ENCODE data around the gene NCEH1. TPM values are rescaled to one million over a fixed set of nuclear protein-coding genes. Genes with fewer than 3 reads are reported as not detected.

The NCEH1 gene
- total and polyA plus RNA-seq, 2 experiments from 2014 or later, result 1.8 to 4.9 TPM

DNA sequence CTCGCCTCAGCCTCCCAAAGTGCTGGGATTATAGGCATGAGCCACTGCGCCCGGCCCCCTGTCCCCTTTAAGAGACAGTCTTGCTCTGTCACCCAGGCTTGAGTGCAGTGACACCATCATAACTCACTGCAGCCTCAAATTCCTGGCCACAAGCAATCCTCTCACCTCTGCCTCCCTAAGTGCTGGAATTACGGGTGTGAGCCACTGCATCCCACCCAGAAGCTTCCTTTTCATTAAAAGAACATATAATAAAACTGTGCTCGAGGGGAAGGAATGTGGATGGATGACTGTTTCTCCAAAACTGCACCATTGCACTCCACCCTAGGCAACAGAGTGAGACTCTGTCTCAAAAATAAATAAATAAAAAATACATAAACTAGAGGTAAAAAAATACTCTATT lies 70.1 kb downstream of the NCEH1 start (continued):
- TF ChIP-seq, protein P1, sequence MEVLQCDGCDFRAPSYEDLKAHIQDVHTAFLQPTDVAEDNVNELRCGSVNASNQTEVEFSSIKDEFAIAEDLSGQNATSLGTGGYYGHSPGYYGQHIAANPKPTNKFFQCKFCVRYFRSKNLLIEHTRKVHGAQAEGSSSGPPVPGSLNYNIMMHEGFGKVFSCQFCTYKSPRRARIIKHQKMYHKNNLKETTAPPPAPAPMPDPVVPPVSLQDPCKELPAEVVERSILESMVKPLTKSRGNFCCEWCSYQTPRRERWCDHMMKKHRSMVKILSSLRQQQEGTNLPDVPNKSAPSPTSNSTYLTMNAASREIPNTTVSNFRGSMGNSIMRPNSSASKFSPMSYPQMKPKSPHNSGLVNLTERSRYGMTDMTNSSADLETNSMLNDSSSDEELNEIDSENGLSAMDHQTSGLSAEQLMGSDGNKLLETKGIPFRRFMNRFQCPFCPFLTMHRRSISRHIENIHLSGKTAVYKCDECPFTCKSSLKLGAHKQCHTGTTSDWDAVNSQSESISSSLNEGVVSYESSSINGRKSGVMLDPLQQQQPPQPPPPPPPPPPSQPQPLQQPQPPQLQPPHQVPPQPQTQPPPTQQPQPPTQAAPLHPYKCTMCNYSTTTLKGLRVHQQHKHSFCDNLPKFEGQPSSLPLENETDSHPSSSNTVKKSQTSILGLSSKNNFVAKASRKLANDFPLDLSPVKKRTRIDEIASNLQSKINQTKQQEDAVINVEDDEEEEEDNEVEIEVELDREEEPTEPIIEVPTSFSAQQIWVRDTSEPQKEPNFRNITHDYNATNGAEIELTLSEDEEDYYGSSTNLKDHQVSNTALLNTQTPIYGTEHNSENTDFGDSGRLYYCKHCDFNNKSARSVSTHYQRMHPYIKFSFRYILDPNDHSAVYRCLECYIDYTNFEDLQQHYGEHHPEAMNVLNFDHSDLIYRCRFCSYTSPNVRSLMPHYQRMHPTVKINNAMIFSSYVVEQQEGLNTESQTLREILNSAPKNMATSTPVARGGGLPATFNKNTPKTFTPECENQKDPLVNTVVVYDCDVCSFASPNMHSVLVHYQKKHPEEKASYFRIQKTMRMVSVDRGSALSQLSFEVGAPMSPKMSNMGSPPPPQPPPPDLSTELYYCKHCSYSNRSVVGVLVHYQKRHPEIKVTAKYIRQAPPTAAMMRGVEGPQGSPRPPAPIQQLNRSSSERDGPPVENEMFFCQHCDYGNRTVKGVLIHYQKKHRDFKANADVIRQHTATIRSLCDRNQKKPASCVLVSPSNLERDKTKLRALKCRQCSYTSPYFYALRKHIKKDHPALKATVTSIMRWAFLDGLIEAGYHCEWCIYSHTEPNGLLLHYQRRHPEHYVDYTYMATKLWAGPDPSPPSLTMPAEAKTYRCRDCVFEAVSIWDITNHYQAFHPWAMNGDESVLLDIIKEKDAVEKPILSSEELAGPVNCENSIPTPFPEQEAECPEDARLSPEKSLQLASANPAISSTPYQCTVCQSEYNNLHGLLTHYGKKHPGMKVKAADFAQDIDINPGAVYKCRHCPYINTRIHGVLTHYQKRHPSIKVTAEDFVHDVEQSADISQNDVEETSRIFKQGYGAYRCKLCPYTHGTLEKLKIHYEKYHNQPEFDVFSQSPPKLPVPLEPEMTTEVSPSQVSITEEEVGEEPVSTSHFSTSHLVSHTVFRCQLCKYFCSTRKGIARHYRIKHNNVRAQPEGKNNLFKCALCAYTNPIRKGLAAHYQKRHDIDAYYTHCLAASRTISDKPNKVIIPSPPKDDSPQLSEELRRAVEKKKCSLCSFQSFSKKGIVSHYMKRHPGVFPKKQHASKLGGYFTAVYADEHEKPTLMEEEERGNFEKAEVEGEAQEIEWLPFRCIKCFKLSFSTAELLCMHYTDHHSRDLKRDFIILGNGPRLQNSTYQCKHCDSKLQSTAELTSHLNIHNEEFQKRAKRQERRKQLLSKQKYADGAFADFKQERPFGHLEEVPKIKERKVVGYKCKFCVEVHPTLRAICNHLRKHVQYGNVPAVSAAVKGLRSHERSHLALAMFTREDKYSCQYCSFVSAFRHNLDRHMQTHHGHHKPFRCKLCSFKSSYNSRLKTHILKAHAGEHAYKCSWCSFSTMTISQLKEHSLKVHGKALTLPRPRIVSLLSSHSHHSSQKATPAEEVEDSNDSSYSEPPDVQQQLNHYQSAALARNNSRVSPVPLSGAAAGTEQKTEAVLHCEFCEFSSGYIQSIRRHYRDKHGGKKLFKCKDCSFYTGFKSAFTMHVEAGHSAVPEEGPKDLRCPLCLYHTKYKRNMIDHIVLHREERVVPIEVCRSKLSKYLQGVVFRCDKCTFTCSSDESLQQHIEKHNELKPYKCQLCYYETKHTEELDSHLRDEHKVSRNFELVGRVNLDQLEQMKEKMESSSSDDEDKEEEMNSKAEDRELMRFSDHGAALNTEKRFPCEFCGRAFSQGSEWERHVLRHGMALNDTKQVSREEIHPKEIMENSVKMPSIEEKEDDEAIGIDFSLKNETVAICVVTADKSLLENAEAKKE (CRISPR knock-in tag; IDR thresholded peaks at IDR 0.05), result no peak
- TF ChIP-seq, protein P2, sequence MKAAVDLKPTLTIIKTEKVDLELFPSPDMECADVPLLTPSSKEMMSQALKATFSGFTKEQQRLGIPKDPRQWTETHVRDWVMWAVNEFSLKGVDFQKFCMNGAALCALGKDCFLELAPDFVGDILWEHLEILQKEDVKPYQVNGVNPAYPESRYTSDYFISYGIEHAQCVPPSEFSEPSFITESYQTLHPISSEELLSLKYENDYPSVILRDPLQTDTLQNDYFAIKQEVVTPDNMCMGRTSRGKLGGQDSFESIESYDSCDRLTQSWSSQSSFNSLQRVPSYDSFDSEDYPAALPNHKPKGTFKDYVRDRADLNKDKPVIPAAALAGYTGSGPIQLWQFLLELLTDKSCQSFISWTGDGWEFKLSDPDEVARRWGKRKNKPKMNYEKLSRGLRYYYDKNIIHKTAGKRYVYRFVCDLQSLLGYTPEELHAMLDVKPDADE (IDR thresholded peaks at IDR 0.05), result no peak
- no peak for TF ChIP-seq POLR2AphosphoS5 (IDR thresholded peaks at IDR 0.05; ENCODE audit: low read depth)
- no peak for TF ChIP-seq STAT1 (IDR thresholded peaks at IDR 0.05; ENCODE audit: unreplicated experiment)
- no peak for TF ChIP-seq NANOG (IDR thresholded peaks at IDR 0.05; ENCODE audit: borderline replicate concordance)
- no peak for TF ChIP-seq CREB1 (CRISPR knock-in tag; IDR thresholded peaks at IDR 0.05; ENCODE audit: low read depth)
- TF ChIP-seq EZH2phosphoT487 (IDR thresholded peaks at IDR 0.05; ENCODE audit: unreplicated experiment), result no peak
- no peak for TF ChIP-seq EZH2 (IDR thresholded peaks at IDR 0.05; ENCODE audit: low read depth, unreplicated experiment)
- TF ChIP-seq, protein P3, sequence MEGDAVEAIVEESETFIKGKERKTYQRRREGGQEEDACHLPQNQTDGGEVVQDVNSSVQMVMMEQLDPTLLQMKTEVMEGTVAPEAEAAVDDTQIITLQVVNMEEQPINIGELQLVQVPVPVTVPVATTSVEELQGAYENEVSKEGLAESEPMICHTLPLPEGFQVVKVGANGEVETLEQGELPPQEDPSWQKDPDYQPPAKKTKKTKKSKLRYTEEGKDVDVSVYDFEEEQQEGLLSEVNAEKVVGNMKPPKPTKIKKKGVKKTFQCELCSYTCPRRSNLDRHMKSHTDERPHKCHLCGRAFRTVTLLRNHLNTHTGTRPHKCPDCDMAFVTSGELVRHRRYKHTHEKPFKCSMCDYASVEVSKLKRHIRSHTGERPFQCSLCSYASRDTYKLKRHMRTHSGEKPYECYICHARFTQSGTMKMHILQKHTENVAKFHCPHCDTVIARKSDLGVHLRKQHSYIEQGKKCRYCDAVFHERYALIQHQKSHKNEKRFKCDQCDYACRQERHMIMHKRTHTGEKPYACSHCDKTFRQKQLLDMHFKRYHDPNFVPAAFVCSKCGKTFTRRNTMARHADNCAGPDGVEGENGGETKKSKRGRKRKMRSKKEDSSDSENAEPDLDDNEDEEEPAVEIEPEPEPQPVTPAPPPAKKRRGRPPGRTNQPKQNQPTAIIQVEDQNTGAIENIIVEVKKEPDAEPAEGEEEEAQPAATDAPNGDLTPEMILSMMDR (conservative IDR thresholded peaks at IDR 0.05; ENCODE audit: low read depth in 2 of 2), result no peak
- no peak for TF ChIP-seq ZNF114 (CRISPR knock-in tag; IDR thresholded peaks at IDR 0.05)
- TF ChIP-seq, protein P4, sequence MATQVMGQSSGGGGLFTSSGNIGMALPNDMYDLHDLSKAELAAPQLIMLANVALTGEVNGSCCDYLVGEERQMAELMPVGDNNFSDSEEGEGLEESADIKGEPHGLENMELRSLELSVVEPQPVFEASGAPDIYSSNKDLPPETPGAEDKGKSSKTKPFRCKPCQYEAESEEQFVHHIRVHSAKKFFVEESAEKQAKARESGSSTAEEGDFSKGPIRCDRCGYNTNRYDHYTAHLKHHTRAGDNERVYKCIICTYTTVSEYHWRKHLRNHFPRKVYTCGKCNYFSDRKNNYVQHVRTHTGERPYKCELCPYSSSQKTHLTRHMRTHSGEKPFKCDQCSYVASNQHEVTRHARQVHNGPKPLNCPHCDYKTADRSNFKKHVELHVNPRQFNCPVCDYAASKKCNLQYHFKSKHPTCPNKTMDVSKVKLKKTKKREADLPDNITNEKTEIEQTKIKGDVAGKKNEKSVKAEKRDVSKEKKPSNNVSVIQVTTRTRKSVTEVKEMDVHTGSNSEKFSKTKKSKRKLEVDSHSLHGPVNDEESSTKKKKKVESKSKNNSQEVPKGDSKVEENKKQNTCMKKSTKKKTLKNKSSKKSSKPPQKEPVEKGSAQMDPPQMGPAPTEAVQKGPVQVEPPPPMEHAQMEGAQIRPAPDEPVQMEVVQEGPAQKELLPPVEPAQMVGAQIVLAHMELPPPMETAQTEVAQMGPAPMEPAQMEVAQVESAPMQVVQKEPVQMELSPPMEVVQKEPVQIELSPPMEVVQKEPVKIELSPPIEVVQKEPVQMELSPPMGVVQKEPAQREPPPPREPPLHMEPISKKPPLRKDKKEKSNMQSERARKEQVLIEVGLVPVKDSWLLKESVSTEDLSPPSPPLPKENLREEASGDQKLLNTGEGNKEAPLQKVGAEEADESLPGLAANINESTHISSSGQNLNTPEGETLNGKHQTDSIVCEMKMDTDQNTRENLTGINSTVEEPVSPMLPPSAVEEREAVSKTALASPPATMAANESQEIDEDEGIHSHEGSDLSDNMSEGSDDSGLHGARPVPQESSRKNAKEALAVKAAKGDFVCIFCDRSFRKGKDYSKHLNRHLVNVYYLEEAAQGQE (IDR thresholded peaks at IDR 0.05; ENCODE audit: unreplicated experiment), result no peak
- no peak for TF ChIP-seq JUNB (IDR thresholded peaks at IDR 0.05; ENCODE audit: unreplicated experiment)
